Measurements from ENCODE around the gene KLHL36.

The KLHL36 gene

GRCh38 chr16:84643674-84644073, 4.6 kb upstream of the KLHL36 start:
- DNase-seq (ENCODE audit: low read depth) = no peak
- H3K4me3 ChIP-seq (ENCODE audit: low read depth, low read length) = no peak overlapping the region
- TF ChIP-seq CTCF (IDR thresholded peaks at IDR 0.05; ENCODE audit: control insufficient read depth, extremely low read depth, insufficient read depth) = no peak

DNA sequence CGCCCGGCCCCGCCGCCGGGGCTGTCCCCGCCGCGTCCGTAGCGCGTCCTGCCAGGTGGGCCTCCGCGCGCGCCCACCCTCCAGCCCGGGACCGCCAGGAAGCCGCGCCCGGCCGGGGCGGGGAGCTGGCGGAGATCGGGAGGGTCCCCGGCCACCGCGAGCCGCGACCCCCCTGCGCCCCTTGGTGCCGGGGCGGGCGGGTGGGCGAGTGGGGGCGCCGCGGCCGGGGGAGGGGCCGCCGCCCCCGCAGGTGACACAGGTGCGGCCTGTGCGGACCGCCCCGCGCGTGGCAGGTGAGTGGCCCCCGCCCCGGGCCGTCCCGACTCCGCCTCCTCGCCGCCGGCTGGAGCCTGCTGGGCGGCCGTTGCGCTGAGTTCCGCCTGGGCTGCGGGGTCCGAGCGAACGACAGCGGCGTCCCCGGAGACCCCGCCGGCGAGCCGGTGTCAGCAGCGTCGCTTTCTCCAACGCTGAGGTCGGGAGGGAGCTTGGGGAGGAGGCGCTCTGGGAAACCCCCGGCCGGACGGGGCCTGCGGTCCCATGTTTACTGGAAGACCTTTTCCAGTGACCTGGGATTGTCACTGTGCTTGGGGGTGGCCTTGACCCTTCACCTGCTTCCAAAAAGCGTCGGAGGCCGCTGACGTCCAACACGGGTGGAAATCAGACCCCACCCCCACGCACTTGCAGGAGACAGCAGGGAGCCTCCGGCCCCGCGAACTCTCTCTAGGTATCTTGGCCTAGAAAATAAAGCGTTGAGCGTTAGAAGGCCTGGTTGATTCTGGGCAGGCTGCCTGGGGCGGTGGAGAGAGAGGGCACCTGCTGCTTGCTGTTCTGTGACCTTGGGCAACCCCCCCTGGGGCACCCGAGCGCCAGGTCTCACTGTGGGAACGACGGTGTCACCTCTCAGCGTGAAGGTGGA, 542 bp downstream of the KLHL36 start:
- no peak for DNase-seq (ENCODE audit: low read depth)
- H3K4me3 ChIP-seq (ENCODE audit: low read depth, low read length) = peak overlapping the region; percentile 81
- TF ChIP-seq CTCF (IDR thresholded peaks at IDR 0.05; ENCODE audit: control insufficient read depth, extremely low read depth, insufficient read depth) = no peak

DNA sequence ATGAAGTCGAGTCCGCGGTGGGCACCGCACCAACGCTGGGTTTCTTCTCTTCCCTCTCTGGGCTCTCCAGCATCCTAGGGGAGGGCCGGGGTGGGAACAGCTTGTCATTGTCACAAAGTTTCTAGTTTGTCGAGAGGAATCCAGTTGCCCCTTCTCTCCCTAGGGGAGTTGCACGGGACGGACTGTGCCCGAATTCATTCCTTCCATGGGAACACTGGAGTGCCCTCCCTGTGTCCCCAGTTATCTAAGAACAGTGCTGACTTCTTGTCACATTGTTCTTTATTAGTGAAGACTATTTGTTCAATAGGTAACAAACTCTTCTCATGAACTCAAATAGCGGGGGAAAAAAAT, 1.2 kb downstream of the KLHL36 start:
- peak overlapping the region; percentile 81 for H3K4me3 ChIP-seq (ENCODE audit: low read depth, low read length)
- no peak for DNase-seq (ENCODE audit: low read depth)
- no peak for TF ChIP-seq CTCF (IDR thresholded peaks at IDR 0.05; ENCODE audit: control insufficient read depth, extremely low read depth, insufficient read depth)

GRCh38 chr16:84650062-84650991, 2.0 kb downstream of the KLHL36 start:
- DNase-seq (ENCODE audit: low read depth) = no peak
- no peak overlapping the region for H3K4me3 ChIP-seq (ENCODE audit: low read depth, low read length)
- no peak for TF ChIP-seq CTCF (IDR thresholded peaks at IDR 0.05; ENCODE audit: control insufficient read depth, extremely low read depth, insufficient read depth)

- H3K4me3 ChIP-seq (ENCODE audit: low read depth, low read length) = no peak overlapping the region
Measured at GRCh38 chr16:84652566-84652965, 4.3 kb downstream of the KLHL36 start.

GRCh38 chr16:84654238-84654637, 5.9 kb downstream of the KLHL36 start:
- TF ChIP-seq CTCF (IDR thresholded peaks at IDR 0.05; ENCODE audit: control insufficient read depth, extremely low read depth, insufficient read depth) = no peak
- no peak for DNase-seq (ENCODE audit: low read depth)
- H3K4me3 ChIP-seq (ENCODE audit: low read depth, low read length) = no peak overlapping the region

More at GRCh38 chr16:84652566-84652965, 4.3 kb downstream of the KLHL36 start:
- DNase-seq (ENCODE audit: low read depth) = no peak
- TF ChIP-seq CTCF (IDR thresholded peaks at IDR 0.05; ENCODE audit: control insufficient read depth, extremely low read depth, insufficient read depth) = no peak
